NCI-H82 treated with DMSO at 0.1 percent for 48 hours (cell line): ENCODE data around the gene TRMU.

Experiments
- DNase-seq: peaks from one replicate; lab custom pipeline; 2025; ENCODE audit not compliant: unreplicated experiment; lab: John Stamatoyannopoulos, UW

TRMU gene, protein sequence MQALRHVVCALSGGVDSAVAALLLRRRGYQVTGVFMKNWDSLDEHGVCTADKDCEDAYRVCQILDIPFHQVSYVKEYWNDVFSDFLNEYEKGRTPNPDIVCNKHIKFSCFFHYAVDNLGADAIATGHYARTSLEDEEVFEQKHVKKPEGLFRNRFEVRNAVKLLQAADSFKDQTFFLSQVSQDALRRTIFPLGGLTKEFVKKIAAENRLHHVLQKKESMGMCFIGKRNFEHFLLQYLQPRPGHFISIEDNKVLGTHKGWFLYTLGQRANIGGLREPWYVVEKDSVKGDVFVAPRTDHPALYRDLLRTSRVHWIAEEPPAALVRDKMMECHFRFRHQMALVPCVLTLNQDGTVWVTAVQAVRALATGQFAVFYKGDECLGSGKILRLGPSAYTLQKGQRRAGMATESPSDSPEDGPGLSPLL

DNA sequence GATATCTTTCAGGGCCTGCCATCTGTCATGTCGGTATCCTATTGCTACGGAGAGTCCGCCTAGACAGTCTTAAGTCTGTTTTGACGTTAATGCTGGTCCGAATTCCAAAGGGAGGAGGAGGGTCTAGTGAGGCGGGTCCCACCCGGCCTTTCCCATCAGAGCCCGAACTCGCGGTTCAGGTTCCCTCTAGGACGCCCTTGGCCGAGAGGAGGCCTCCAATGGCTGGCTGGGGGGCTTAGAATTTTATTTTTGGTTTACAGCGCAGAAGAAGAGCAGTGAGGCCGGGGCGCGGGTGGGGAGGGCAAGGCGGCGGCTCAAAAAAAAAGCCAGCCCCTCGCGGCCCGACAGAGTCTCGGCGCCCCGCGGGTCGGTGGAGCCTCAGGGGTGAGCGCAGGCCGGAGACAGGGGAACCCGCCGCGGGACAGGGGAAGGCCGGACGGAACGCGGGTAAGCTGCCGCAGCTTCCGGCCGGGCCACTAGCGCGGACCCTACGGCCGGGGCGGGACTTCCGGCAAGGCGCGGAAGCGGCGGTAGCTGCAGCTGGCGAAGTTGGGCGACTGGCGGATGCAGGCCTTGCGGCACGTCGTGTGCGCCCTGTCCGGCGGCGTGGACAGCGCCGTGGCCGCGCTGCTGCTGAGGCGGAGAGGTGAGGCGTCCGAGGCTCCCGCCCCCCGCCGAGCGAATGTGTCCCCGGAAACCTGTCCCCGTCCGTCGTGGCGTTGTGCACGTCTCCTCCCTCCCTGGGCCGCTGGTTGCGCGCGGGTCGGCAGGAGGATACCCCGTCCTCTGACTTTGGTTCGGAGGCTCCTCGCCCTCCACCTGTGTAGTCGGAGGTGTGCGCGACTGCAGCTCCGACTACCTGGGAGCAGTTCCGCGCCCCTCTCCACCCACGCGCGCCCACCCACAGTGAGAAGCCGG lies at the start of gene TRMU:
Gene TRMU (plus strand): TSS at position 514 of the 918 bp plus-strand sequence. CDS start 51 bp downstream, at position 565.
- peak; percentile 14 for DNase-seq

DNA sequence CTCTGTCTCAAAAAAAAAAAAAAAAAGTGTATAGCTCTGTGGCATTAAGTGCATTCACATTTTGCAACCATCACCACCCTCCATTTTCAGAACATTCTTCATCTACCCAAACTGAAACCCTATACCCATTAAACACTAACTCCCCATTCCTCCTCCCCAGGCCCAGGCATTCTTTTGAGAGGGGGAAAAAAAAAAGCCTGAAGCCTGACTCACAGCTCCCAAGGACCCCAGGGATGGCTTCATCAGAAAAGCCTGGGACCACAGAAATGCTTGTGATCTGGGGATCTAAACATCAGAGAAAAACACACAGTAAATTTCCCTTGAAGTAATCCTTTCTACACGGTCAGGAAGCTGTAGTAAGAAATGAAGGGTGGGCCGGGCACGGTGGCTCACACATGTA lies 49.5 kb upstream of the TRMU start:
- no peak for DNase-seq

DNA sequence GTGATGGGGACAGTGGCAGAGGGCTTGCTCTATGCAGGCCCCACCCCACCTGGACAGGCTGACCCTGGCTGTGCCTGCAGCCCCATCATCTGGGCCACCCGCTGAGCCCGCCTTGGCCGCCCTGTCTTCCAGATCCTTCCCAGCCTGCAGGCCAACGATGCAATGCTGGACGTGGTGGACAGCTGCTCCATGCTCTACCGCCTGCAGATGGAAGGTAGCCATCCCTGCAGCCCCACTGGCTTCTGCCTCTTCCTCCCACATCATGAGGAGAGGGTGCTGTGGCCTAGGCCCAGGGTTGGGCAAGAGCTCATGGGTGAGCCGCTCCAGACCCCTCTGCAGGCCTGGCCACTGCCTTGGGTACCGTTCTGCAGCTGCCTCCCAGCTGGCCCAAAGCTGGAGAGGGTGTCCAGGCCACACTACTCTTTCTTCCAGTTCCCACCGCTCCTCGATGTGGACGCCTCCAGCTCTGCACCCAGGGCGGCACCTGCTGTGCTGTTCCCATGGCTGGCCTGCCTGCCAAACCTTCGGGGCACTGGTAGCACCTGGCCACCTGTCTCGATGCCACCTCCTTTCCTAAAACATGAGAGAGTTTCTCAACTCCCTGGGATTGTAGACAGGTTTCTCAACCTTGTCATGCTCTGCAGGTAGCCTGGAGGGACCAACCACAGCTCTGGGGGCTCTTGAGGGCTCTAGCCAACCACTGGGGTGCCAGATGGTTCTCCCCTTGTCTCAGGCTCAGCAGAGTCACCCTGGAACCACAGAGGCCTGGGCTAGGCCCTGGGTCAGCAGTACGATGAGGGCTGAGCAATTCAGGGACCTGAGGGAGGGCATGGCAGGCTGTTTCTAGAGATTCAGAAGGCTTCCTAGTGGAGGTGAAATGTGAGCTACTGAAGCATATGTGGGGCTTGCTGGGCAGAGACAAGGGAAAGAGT lies 48.3 kb upstream of the TRMU start:
- DNase-seq, result no peak

DNA sequence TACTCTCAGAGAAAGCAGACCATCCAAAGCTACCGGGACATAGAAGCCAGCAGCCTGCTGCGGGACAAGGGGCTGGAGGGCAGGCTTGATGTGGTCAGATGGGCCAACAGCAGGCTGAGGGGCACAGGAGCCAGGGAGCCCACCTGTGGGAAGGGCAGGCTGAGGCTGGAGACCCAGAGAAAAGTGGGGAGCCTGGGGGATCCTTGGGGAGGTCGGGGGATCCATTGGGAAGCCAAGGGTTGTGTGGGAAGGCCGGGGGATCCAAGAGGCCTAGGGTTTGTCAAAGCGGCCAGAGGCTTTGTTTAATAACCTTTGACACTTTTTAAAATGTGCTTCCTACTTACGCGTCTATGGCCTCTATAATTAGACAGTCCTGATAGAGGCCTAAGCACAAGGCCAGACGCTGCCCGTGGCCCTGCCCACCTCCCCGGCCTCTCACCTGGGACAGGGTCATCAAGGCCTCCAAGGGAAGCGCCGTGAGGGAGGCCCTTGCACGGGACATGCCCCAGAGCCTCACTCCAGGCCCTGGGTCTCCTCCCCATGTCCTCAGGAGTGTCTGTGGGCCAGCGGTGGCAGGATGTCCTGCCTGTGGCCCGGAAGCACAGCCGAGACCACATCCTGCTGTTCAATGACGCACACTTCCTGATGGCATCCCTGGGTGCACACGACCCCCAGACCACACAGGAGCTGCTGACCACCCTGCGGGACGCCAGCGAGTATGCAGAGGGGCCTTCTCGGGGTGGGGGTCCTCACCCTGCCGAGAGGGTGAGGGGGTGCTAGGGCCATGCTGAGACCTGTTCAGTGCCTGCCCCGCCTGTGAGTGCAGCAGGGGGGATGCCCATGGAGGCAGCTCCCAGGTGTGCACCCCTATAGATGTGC lies 47.4 kb upstream of the TRMU start:
- DNase-seq, result no peak

DNA sequence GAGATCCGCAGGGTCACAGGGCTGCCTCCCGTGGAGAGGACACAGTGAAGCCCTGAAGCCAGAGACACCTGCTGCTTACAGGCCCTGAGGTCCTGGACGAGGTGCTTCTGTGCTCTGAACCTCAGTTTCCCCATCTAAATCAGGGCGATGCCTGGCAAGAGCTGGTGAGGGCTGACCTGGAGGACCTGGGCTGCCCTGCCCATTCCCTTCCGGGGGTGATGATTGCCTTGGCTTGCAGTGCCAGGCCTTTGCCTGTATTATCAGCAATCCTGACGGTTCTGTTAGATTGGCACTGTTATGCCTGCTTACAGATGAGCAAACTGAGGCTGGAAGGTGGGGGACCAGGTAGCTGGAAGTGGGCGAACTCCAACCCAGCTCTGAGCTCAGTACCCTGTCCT lies 46.7 kb upstream of the TRMU start:
- DNase-seq, result no peak

DNA sequence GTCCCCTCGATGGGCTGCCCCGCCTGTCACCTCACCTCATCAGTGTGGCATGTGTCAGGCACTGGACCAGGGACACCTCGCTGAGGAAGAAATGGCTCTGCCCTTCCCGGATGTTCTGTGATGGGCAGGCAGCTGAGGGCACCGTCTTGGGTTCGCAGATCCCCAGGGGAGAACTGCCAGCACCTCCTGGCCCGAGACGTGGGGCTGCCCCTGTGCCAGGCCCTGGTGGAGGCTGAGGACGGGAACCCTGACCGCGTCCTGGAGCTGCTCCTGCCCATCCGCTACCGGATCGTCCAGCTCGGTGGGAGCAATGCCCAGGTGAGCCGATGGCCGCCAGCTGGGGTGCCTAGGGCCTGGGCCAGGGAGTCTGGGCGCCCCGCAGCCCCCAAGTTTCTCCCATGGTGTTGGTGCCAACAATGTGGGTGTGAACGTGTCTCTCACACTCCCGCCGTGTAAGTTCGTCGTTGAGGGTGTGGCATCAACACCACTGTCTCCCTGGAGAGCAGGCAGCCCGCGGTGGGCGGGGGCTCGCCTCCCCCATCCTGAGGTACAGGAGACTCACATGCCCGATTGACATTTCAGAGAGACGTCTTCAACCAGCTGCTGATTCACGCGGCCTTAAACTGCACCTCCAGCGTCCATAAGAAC lies 46.1 kb upstream of the TRMU start:
- no peak for DNase-seq

DNA sequence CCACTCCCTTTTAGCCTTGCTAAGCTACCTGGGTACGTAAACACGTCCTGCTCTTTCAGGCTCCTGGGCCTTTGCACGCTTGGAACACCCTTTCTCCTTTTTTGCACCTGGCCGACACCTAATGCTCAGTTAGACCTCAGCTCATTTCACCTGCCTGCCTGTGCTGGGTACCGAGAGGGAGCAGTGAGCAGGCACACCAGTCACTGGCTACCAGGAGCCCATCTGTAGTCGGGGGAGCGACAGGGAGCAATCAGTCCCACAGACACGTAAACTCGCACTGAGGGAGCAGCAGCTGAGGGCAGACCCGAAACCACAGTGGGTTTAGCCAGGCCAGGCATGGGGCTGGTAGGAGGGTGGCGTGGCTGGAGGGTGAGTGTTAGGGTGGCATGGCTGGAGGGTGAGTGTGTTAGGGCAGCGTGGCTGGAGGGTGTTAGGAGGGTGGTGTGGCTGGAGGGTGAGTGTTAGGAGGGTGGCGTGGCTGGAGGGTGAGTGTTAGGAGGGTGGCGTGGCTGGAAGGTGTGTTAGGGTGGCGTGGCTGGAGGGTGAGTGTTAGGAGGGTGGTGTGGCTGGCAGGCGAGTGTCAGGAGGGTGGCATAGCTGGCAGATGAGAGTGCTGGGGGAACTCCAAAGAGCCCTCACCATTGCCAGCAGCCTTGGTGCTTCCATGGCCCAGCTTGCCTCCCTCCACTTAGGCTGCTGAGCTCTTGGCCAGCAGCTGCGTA lies 45.2 kb upstream of the TRMU start:
- DNase-seq, result no peak

DNA sequence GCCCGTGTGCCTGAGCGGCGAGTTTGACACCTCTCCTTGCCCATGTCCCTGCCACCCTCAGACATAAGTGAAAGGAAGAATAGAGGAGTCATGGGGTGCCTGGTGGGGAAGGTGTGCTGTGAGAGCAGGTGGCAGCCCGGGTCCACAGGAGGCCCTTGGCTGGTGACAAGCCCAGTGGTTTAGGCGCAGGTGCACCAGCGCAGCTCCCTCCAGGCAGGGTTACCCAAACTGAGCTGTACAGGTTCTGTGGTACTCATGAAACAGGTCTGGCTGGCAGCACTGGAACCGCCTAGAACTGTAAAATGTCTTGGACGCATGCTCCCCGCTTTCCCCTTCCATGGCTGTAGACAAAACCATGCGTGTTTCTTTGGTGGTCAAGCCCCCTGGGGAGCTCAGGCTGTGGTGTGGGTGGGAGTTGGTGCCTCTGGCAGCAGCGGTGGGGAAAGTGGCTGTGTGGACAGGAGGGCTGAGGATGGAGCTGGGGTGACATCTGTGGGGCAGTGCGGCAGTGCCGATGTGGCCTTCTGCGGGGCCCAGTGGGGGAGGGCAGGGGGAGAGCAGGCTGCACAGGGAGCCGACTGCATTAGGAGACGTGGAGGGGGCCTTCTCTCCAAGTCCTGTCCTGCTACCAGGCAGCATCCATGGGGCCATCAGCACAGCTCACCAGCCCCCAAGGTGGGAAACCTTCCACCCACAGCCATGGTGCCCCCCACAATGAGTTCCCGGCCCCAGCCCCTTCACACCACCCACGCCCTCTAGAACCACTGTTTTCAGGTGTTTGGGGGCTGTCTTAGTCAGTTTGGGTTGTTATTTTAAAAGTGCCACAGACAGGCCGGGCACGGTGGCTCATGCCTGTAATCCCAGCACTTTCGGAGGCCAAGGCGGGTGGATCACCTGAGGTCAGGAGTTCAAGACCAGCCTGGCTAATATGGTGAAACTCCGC lies 44.4 kb upstream of the TRMU start:
- DNase-seq, result no peak

DNA sequence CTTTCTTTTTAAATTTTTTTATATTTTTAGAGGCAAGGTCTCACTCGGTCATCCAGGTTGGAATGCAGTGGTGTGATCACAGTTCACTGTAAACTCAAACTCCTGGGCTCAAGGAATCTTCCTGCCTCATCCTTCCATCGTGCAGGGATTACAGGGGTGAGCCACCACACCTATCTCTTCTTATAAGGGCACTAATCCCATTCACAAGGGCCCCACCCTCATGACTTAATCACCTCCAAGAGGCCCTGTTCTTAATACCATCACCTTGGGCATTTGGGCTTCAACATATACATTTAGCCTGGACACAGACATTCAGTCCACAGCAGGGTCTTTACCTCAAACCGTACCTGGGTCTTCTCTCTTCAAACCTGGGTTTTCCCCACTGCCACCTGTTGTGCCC lies 43.3 kb upstream of the TRMU start:
- no peak for DNase-seq

DNA sequence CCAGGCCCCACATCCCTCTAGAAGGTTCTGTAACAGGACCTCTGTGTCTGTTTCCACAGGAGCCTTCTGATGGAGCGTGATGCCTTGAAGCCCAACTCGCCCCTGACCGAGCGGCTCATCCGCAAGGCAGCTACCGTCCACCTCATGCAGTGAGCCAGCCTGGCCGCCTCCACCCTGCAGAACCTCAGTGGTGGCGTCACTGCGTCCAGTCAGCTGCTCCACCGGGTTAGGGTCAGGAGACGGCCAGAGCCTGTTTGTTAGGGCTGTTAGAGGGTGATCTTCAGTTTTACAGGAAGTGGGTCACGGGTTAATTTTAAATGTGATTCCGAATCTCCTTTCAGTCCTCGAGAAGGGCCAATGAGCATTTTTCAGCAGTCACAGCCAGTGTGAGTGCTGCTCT lies 42.8 kb upstream of the TRMU start:
- DNase-seq, result no peak

DNA sequence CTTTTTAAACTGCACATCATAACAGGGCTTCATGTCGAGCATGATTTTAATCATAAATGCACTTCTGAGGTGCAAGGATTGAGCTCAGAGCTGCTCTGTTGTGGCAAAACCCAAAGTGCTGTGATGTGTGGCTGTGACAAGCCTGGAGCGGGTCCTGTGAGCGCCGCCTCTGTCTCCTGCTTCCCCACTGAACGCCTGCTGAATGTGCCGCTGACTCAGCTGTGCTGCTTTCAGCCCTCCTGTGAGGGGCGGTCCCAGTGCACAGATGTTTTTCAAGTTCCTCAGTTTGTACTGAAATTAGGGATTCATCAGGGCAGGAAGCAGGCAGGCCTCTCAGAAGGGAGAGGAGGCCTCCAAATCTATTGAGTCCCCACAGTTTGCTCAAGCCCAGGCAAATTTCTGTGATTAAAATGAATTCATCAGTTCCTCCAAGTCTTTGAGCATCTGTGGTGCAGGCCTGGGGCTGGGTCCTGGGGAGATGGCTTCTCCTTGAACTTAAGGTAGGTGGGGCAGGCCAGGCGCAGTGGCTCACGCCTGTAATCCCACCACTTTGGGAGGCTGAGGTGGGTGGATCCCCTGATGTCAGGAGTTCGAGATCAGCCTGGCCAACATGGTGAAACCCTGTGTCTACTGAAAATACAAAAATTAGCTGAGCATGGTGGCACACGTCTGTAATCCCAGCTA lies 41.8 kb upstream of the TRMU start:
- no peak for DNase-seq

DNA sequence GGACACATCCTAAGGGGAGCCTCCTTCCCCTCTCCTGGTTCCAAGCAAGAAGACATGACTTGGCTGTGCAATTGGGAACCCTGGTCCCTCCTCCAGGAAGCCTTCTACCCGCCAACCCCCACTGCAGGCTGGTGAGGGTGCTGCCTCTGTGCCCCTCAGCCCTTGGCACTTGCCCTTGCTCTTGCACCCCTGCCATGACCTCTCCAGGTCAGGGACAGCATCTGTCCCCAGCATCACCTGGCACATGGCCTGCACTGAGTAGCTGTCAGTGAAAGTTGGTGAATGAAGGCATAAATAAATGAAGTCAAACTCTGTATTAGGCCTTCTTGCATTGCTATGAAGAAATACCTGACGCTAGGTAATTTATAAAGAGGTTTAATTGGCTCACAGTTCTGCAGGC lies 40.7 kb upstream of the TRMU start:
- no peak for DNase-seq

DNA sequence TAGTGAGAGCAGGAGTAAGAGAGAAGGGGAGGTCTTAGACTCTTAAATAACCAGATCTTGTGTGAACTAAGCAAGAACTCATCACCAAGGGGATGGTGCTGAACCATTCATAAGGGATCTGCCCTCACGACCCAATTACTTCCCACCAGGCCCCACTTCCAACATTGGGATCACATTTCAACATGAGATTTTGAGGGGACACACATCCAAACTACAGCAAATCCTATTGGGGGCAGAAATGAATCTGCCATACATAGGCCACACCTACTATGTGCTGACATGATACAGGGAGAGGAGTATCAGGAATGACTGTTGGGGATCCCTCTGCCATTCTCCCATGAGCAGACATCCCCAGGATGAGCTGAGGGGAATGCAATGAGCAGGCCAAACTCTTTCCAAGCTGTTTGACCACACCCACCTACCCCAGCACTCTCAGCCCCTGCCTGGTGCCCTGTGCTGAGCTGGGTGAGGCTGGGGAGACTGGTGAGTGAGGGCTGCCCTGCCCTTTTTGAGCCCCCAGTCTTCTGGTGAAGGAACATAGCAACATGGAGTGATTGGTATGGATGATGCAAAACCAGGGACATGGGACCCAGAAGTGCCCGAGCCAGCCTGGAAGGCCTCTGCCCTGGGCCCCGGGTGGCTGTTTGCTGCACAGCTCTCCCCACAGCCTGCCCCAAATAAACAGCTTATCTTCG lies 40.1 kb upstream of the TRMU start:
- DNase-seq, result no peak

DNA sequence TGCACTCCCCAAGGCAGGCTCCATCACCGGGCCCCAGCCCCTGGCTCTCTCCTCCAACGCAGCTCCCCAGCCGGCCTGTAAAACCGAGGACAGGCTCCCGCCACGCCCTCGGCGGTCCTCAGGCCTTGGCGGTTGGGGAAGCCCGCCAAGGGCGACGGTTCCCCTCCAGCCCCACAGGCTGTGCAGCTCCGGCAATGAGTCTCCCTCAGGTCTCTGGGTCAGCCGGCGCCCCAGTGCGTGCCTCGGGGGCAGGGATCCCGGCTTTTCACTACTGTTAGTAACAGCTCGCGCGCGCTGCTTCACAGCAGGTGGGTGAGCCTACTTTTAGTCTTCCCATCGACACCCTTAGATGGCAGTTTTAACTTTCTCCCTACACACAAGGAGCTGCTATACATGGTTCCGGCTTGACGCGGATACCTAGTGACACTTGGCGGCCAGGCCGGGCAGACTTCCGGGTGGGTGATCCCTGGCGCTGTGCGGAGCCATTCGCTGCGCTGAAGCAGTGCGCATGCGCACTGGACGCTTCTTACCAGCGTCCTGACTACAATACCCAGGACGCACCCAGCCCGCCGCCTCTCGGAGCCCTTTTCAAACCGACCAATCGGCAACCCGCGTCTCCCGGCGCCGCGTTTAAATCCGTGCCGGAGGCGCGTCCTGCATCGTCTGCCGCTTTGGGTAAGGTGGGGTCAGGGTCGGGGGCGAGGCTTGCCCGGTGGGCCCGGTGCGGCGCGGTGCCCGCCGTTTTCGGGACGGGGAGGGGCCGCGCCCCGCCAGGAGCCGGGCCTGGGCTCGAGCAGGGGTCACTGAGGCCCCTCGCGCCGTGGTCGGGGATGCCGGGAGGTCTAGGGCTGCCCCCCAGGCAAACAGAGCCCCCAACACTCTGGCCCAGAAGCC lies 39.0 kb upstream of the TRMU start, which contains the start of gene GTSE1:
Gene GTSE1 (plus strand): TSS at position 614 of the 894 bp plus-strand sequence. CDS start 531 bp downstream, outside the sequence.
- DNase-seq, result peak; percentile 79

DNA sequence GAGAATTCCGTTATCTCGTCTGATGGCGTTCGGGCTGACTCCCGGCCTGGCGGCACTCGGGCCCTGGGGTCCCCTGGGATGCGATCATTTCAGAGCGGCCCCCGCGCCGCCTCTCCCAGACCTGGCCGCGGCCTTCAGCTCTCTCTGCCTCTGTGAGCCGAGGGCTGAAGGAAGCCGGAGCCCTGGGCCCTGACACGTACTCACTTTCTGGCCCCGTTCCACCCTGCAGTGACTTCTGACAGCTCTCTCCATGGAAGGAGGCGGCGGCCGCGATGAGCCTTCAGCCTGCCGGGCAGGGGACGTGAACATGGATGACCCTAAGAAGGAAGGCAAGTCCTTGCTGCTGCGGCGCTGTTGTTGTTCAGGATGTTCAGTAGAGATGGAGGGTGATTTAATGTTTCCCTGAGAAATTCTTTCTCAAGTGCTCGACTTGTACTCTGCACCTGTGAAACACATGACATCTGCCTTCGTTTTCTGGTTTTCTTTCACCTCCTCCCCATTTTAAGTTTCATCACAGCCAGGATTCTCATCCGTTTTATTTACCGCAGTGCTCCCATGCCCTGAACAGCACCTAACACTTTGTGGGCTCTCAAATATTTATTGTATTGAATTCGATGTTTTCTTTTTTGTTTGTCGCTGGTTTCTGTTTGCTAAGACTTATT lies 38.2 kb upstream of the TRMU start:
- DNase-seq, result no peak
